HG03342 (cell line): ENCODE results near the gene TMC8.

ENCODE experiments used
- ATAC-seq: cut with Tn5 transposase; IDR thresholded peaks from one replicate; pipeline ENCODE4 v1.9.1; 2021; ENCODE audit warnings: mild to moderate bottlenecking, moderate library complexity; ENCODE audit not compliant: unreplicated experiment

Gene TMC8

DNA sequence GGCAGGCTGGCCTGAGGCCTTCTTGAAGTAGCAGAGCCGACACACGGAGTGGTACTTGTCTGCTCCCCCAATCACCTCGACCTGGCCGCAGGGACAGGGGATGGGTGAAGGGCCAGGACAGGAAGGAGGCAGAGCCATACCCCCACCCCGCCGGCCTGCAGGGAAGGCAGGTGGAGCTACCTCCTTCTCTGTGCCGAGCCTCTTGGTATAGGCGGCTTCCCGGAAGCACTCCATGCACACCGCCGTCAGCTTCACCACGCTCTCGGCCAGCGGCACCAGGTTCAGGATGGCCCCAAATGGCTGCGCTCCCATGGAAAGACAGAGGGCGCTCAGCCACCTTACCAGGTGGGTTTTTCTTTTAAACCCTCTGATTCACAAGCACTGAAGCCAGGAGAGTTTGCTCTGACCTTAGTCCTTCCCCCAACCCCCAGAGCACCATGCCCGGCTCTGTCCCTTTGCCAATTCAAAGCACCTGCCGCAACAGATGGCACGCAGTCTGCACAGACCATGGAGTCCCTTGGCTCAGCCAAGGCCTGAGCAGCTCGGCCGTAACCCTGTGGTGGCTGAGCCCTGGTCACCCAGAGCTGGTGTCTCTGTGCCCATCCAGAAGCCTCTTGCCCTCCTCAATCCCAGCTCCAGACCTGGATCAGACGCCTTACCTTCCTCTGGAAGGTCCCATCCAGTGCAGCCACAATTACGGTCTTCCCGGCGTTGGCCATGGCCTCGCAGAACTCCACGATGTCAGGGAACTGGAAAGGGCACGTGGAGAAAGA is 44.5 kb downstream of the TMC8 start:
- ATAC-seq: no peak

DNA sequence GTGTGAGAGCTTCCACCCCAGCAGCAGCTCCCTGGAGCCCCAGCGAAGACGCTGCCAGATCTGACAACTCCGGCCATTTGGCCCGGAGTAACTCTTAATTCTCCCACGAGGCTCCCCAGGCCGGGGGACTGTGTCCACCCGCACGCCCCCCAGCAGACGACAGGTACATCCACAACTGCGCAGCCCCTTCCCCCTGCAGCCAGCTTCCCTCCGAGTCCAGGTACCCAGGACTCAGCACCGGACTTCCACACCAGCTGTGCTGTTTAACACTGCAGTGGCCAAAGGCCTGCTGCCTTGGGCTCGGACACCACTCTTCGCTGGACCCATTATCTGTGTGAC is 45.0 kb downstream of the TMC8 start:
- ATAC-seq: no peak

DNA sequence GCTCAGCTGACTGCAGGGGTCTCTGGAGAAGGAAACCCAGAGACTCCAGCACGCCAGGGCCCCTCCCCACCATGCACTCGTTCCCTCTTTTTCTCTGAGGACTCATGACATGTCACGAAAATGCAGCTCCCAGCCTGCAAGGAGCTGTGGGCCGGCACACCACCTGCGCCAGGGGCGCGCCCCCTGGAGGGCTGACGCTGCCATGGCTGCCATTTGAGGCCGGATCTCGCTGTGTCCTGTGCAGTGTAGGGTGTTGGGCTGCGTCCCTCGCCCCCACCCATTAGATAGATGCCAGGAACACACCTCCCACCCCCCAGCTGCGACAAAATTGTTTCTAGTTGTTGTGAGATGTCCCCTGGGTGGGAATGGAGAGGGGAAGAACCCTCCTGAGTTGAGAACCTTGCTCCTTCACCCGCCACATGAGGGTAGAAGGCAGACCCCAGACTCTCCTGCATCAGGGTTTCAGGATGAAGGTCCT is 46.0 kb downstream of the TMC8 start:
- no peak for ATAC-seq

DNA sequence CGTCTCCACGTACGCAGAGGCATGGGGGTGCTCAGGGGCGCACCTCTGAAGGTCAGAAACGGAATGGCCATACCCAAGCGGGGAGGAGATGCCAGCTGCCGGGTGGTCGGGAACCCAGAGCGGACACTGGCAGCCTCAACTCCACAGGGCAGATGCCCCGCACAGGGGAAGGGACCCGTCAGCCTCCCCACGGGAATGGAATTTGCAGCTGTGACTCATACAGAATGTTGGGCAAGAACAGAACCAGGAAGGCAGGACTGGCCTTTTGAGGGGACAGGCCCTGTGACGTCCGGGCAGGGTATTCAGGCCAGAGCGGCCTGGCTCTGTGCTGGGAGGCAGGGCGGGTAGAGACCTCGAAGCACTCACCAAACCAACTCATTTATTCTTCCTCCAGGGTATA is 48.8 kb downstream of the TMC8 start:
- ATAC-seq: no peak

DNA sequence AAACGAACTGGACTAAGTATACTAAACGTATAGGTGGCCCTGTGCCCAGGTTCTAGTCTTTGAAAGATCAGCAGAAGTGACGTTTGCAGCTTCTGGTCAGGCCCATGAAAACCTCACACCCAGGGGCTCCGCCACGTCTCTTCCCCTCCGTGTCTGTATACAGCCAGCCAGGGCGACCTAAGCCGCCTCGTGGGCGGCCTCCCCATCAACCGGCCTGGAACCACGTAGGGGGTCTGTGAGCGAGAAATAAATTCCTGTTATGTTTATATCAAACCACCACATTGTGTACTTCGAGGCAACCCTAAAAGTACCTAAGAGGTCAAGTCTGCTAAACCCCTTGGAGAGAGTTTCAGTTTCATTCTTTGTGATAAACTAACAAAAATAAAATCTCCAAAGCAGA is 49.5 kb downstream of the TMC8 start:
- no peak for ATAC-seq

DNA sequence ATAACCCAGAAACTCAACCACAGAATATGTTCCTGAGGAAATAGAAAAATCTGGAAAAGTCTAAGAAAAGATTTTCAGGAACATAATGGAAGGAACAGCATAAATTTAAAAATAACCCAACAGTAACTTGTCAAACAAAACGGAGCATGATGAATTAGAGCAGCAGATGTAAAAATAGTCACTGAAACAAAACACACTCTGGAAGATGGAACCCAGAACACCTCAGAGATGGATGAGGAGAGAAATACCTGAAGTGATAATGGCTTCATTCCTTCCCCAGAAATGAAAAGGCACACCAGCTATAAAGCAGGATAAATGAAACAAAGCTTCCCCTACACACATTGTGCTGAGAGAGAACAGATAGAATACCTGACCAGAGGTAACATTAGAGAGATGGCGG is 49.9 kb downstream of the TMC8 start:
- no peak for ATAC-seq

DNA sequence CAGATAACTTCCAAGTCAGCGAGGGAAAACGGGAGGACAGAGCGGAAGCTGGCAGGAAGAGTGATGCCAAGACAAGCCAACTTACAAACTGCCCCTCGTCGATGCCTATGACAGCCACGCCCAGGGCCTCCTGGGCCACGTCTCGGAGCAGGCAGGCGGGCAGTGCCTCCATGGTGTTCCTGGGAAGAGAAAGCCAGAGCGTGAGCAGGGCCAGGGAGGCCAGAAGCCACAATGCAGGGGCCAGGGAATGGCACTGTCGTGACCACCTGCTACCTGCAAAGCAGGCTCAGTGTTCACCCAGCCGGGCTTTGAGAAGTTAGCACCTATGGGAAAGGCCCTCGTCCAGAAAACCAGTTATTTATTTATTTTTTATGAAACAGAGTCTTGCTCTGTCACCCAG is 51.9 kb downstream of the TMC8 start:
- ATAC-seq: no peak

DNA sequence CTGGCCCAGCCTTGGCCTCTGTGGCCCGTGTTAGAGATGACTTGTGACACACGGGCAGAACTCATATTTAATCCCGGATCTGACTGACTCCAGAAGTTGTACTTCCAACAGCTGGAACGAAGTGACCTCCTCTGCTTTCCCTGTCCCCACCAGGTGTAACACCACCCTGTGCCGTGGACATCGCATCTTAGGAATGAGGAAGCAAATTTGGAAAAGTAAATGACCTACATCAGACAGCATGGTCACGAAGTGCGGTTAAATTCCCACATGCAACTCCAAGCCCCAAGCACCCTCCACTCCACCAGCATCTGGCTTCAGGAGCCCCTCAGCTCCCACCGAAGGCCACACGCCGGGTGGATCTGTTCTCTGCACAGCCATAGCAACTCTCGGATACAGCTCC is 53.3 kb downstream of the TMC8 start:
- no peak for ATAC-seq

DNA sequence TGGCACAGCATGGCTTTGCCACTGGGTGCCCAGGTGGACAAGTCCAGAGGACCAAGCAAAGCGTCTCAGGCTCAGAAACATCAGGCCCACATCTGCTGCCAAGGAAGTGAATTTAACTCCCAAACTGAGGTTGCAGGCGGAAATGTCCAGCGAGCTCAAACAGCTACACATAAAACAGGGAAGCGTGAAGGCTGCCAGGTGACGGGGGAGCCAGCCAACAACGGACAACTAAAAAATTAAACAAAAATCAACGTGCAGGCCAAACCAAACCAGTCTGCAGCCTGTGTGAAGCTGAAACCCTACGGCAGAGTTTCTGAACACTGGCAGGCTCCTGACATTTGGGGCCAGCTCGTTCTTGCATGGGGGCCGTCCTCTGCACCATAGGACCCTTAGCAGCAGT is 53.8 kb downstream of the TMC8 start:
- no peak for ATAC-seq

DNA sequence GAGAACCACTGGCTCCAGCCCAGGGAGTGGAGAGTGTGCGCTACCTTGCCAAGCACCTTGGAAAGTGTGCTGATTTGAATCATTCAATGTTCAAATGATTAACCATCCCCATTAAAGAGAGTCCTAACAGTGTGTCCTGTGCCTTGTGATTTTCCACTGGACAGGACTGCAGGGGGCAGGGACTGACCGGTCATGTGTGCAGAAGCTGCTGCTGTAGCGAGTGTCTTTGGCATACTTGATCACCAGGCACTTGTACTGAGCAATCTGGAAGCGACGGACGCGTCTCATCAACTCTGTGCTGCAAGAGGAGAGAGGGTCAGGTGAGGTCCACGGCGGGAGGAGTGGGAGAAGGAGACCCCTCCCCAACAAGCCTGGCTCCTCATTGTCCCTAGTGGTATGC is 54.3 kb downstream of the TMC8 start:
- no peak for ATAC-seq

DNA sequence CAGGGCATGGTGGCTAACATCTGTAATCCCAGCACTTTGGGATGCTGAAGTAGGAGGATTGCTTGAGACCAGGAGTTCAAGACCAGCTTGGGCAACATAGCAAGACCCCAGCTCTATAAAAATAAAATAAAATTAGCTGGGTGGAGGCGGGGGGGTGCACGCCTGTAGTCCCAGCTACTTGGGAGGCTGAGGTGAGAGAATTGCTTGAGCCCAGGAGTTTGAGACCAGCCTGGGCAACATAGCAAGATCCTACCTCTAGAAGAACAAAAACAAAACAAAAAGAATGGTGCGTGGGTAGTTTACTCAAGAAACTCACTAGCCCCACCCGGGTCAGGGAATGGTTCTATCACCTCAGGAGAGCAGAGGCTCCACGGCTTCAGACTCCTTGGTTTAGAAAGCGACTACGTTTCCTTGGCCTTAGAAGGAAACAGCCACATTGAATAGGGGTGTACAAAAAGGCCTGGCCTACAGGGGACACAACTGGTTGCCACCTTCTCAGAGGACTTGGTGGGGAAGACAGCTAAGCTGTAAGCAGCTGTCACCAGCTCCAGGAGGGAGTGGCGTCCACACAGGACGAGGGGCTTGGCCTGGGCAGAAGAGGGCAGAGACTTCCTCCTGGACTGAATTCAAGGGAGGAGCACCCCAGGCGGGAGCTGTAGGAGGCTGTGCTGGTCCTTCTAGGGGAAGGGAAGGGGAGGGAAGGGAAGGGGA is 55.6 kb downstream of the TMC8 start:
- ATAC-seq: no peak

DNA sequence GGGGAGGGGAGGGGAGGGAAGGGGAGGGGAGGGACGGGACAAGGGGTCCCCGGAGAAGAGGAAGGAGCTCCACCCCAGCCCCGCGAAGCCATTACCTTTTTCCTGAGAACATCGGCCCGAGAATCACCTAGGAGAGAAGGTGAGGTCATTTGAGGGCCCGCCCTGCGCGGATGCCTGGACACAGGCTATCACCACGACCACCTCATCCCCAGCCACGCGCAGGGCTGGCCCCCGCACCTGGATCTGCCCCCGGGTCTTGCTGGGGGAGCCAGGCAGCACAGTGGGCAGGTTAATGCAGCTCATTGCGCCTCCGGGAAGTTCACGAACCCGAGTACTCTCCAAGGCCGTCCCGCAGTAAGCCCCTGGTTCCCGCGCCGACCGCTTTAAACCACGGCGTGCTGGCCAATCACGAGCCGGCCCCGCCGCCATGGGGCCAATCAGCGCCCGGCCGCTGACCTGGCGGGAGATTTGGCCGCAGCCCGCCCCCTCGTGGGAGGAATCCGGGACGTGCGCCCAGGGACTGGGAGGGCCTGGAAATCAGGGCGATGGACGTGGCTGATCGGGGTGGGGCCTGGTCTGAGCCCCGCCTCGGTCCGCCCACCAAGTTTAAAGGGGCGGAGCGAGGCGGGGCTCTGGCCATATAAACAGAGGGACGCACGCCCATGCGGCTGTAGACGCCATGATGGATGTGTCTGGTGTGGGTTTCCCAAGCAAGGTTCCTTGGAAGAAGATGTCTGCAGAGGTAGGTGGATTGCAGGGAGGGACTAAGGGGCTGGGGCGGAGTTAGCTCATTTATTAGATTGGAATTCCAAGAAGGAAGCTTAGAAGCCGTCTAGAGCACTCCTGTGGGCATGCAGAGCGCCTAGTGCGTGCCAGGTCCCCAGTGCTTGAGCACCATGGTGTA is 56.4 kb downstream of the TMC8 start, which contains the start of the genes AFMID and TK1:
TSS of gene AFMID (plus strand) at position 671 of the 904 bp plus-strand sequence. CDS start at position 680, 9 bp downstream.
TSS of gene TK1 (minus strand) at position 361 of the 904 bp plus-strand sequence. CDS start at position 303, 58 bp downstream.
- ATAC-seq: peak; percentile 87
